ENCODE measurements around the gene GRIA2.

DNA sequence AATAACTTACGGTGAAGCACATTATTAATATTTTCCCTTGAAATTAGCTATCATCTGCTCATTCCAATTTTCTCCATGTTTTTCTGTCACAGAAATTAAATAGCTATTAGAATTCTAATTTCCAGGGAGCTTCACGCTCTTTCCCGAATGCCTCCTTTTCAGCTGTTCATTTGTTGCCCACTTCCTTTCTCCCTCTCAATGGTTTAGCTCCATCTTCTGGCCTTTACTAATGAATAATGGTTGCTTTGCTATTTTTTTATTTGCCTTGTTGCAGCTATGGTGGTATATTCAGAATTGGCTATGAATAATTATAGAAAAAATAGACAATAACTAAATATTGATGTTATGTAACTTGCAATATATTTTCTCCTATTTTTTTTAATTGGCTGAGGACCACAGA lies 70.5 kb downstream of the GRIA2 start:
- no peak for TF ChIP-seq POLR2AphosphoS5 (IDR thresholded peaks at IDR 0.05)
- no peak for TF ChIP-seq CTCF (IDR thresholded peaks at IDR 0.05)
- TF ChIP-seq POLR2A (IDR thresholded peaks at IDR 0.05), result no peak
